NCI-H128 (cell line): Measurements from ENCODE around the gene TNFSF10.
"Not testable (repeated sequence)": the region's sequence is repeated elsewhere in the genome, so short reads cannot be mapped to it uniquely, and the experiment has no call there.

ENCODE experiments used
- DNase-seq: peaks from one replicate; lab custom pipeline; 2025; ENCODE audit not compliant: unreplicated experiment; lab: John Stamatoyannopoulos, UW

Gene TNFSF10

DNA sequence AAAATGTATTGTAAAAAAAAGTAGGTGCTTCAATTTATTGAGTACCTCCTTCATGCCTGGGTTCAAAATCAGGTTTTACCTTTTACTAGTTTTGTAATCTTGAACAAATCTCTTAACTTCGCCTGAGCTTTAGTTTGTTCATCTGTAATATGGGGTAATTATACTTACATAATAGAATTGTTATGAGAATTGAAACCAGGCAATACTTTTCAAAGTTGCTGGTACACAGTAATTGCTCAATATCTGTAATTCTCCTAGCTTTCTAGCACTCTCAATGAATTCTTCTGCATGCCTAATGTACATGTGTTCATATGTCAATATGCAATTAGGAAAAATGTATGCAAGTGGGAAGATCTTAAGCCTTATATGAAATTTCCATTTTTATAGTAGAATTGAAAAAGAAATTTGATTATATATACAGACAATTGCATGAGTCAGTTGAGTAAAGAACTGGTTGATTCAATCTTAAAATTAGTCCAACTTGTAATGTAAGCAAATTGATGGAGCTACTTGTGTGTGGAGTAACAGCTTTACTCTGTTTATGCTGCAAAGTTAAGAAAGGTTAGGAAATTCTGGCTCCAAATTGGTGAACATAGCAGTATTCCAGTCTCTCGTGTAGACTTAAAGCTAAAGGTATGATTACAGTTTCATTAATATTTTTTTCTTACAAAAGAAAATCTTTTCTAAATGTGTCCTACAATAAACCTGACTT, 4.1 kb downstream of the TNFSF10 start:
- no peak for DNase-seq

- no peak for DNase-seq
Measured at GRCh38 chr3:172517859-172518466, 5.3 kb downstream of the TNFSF10 start.

DNA sequence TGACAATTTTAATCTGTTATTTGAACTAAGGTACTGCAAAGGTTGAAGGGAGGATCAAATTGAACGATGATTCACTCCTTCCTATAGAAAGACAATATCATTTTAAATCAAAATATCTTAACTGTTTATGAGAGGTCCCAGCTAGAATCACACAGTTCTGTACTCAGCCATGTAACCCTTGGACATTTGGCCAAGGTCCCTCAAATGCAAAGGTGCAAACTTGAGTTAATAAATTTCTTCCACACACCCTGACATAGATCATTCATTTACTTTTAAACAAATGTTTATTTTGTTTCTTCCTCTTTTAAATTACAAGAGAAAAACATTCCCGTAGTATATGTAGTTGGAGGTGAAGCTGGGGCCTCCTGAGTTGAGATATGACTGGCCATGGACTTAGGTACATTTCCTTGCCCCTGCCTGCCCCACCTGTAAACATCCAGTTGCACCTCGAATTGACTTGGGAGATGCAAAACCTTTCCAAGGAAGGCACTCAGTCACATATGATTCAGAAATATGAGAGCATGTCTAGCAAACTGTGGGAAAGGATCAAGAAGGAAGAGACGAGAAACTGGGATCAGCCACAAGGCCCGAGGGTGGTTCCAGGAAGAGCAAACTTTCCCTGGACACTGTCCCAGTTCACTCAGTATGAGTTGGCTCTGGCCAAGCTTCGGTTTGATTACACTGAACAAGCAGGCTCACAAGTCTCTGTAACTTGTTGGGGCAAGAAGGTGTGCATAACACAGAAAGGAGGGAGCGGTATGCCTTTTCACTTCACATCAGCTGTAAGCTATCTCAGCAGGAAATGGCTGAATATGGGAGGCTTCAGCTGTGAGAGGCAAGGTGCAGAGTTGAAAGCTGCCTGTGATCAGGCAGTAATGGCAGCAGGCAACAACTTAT, 6.7 kb downstream of the TNFSF10 start:
- DNase-seq: no peak

- DNase-seq: no peak
Measured at GRCh38 chr3:172515130-172515918, 7.9 kb downstream of the TNFSF10 start.

GRCh38 chr3:172514678-172515077, 8.6 kb downstream of the TNFSF10 start:
- no peak for DNase-seq

GRCh38 chr3:172513488-172513887, 9.7 kb downstream of the TNFSF10 start:
- no peak for DNase-seq

DNA sequence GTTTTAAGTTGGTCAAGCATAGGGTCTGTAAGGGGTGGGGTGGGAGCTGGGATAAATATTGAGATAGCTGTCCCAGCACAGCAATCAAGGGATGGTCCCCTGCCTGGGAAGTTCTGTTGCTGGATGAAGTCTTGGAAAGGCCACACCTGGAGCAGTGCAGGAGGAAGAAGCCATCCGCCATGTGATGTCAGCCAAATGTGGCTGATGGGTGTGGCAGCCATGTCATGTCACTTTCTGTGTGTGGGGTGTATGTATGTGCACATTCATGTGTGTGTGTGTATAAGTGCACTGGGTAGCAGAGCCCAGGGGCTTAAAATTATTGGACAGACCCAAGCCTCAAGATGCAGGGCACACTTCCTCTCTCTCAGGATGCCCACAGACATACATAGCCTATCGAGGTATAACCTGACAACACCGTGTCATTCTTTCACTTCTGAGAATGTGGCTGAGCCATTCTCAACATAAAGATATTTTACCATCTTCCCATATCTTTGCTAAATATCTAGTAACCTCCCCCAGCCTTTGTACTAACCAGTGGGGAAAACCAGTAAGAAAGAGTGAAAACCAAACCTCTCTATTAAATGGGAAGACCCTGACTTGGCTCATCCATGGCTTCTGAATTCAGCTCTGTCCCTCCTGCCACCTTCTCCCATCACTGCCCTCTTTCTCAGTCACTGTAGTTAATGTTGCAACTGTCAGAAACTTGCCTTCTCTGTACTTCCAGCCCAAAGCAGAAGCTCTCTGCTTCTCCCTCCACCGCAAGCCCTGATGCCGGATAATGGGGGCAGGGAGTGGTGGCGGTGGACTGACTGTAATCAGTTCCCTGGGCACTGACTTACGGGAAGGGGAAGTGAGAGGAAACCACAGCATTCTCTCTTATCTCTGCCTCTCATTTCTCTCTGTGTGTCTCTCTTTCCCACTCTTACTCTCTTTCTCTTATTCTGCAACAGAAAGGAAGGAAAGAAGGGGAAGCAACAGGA, 11.2 kb downstream of the TNFSF10 start:
- no peak for DNase-seq

GRCh38 chr3:172506094-172506493, 17.1 kb downstream of the TNFSF10 start:
- no peak for DNase-seq

DNA sequence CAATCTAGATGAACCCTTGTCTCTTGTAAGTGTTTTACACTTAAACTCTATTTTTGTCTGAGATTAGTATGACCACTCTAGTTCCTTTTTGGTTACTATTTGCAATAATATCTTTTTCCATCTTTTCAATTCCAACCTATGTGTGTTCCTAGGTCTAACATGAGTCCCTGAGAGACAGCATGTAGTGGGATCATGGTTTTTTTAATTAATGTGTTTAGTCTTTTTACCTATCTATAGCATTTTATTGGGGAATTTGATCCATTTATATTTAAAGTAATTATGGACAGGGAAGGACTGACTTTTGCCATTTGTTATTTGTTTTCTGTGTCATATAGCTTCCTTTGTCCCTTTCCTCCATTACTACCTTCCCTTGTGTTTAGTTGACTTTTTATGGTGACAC, 21.7 kb downstream of the TNFSF10 start:
- DNase-seq: no peak

- not testable (repeated sequence) for DNase-seq
Measured at GRCh38 chr3:172490198-172490669, 33.0 kb downstream of the TNFSF10 start.

DNA sequence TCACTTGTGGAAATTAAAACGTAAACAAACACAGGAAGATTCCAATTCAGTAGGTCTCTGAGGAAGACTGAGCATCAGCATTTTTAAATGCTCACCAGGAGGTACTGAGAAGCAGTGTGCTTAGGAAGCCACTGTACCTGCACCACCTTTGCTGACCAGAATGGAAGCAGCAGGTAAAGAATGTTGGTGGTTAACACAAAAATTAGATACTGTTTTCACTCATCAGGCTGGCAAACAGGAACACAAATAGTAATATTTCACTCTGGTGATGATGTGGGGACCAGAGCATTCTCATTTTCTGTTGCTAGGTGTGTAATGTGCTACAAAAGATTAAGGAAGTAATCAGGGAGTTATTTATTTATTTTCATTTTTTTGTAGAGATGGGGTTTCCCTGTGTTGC, 45.1 kb downstream of the TNFSF10 start:
- no peak for DNase-seq

GRCh38 chr3:172476347-172476746, 46.9 kb downstream of the TNFSF10 start:
- DNase-seq: no peak

GRCh38 chr3:172475703-172476102, 47.5 kb downstream of the TNFSF10 start:
- DNase-seq: no peak

DNA sequence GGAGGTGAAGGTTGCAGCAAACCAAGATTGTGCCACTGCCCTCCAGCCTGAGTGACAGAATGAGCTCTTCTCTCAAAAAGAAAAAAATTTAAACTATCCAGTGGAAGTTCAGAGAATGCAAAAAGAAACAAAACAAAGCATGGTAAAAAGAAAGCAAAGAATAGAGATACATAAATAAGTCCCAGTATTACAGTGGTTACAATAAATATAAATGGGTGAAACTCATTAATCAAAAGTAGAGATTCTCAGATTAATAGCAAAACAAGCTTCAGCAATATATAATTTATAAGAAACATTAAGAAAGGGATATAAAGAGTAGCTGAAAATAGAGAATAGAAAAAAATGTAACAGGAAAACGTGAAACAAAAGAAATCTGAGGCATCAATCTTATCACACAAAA, 51.3 kb downstream of the TNFSF10 start:
- DNase-seq: no peak

GRCh38 chr3:172470588-172470987, 52.6 kb downstream of the TNFSF10 start:
- DNase-seq: no peak

GRCh38 chr3:172467170-172467824, 55.9 kb downstream of the TNFSF10 start:
- DNase-seq: no peak

DNA sequence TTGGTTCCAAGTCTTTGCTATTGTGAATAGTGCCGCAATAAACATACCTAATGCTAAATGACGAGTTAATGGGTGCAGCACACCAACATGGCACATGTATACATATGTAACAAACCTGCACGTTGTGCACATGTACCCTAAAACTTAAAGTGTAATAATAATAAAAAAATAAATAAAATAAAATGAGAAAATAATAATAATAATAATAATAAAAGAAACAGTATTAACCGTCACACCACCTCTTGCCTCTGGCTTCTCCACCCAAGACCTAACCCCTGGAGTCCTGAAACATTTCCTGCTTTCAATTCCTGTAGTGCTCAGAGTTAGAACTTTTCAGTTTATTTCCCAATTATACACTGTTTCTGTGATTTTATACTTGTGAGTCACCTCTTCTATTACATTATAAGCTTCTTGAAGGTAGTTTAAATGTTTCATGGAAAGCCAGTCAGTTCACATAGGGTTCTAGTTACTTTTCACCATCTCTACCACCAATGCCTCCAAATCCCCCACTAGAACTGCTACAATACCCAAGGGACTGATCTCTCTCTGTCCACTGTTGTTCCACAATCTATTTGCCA, 56.6 kb downstream of the TNFSF10 start:
- no peak for DNase-seq

GRCh38 chr3:172465281-172465680, 57.9 kb downstream of the TNFSF10 start:
- DNase-seq: no peak

- no peak for DNase-seq
Measured at GRCh38 chr3:172464306-172464705, 58.9 kb downstream of the TNFSF10 start.
